ENCODE data around the gene MALRD1.

DNA sequence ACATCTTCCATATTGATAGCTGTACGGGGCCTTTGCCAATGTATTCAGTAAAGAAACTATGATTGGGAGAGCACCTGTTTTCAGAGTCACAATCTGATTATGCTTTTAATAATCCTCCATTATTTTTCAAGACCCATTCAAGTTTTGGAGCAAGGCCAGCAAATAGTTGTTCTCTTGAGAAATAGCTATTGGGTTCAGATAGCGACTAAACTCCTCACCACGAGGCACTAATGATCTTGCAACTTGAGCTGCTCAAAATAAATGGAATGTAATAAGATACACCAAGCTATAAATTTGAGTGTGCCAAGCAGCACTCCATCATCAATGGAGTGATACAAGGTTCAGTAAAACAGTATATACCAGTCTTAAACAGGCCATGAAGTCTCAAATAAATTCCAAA is 7.4 kb upstream of the MALRD1 start:
- TF ChIP-seq, protein P1, sequence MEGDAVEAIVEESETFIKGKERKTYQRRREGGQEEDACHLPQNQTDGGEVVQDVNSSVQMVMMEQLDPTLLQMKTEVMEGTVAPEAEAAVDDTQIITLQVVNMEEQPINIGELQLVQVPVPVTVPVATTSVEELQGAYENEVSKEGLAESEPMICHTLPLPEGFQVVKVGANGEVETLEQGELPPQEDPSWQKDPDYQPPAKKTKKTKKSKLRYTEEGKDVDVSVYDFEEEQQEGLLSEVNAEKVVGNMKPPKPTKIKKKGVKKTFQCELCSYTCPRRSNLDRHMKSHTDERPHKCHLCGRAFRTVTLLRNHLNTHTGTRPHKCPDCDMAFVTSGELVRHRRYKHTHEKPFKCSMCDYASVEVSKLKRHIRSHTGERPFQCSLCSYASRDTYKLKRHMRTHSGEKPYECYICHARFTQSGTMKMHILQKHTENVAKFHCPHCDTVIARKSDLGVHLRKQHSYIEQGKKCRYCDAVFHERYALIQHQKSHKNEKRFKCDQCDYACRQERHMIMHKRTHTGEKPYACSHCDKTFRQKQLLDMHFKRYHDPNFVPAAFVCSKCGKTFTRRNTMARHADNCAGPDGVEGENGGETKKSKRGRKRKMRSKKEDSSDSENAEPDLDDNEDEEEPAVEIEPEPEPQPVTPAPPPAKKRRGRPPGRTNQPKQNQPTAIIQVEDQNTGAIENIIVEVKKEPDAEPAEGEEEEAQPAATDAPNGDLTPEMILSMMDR (IDR thresholded peaks at IDR 0.05; ENCODE audit: low read depth, low read length) = no peak
- TF ChIP-seq EZH2phosphoT487 (IDR thresholded peaks at IDR 0.05; ENCODE audit: low read depth) = no peak

All from OCI-LY3 (cell line).